H1 (cell line): ENCODE results near the gene ALKAL2. TPM values are rescaled to one million over a fixed set of nuclear protein-coding genes. Genes with fewer than 3 reads are reported as not detected.

Experiments
- ASH2L ChIP-seq: fragments of 200-600, 300-600 bp; sonication (generic); IDR thresholded peaks from one replicate; pipeline ENCODE4 v1.7.1; 2017; ENCODE audit warnings: low read length
- ATF2 ChIP-seq: IDR thresholded peaks from 2 replicates; pipeline ENCODE4 v1.6.1; 2012; ENCODE audit warnings: low read length, inconsistent platforms
- CBX8 ChIP-seq: fragments of 300-800, 300-1000 bp; sonication (generic); IDR thresholded peaks from 2 replicates; pipeline ENCODE4 v1.7.1; 2016; ENCODE audit warnings: low read depth, low read length, borderline replicate concordance
- CTBP2 ChIP-seq: IDR thresholded peaks from 2 replicates; pipeline ENCODE4 v1.7.0; 2011; ENCODE audit warnings: borderline replicate concordance, mild to moderate bottlenecking, moderate library complexity, mixed read lengths, low read length; ENCODE audit not compliant: insufficient read depth, insufficient read length
- CTCF ChIP-seq, 3 experiments: IDR thresholded peaks; 1 replicate in 2 of 3; 2 replicates in 1 of 3; pipeline versions ENCODE4 v1.5.1 to v1.6.1; 2011; ENCODE audit warnings: low read length in 3 of 3, mild to moderate bottlenecking in 3 of 3, inconsistent platforms in 2 of 3, low read depth in 1 of 3, moderate library complexity in 1 of 3; ENCODE audit not compliant: insufficient read depth in 1 of 3; ENCODE audit errors: control extremely low read depth in 1 of 3
- E2F6 ChIP-seq: IDR thresholded peaks from 2 replicates; pipeline ENCODE4 v1.6.1; 2012; ENCODE audit warnings: inconsistent platforms
- EGR1 ChIP-seq: IDR thresholded peaks from 2 replicates; pipeline ENCODE4 v1.6.1; 2011; ENCODE audit warnings: low read depth, low read length, borderline replicate concordance
- HDAC6 ChIP-seq: IDR thresholded peaks from one replicate; pipeline ENCODE4 v1.7.1; 2012; ENCODE audit warnings: low read depth, mild to moderate bottlenecking, inconsistent platforms, low read length, moderate library complexity
- MAX ChIP-seq: IDR thresholded peaks from 2 replicates; pipeline ENCODE4 v1.6.1; 2012; ENCODE audit warnings: inconsistent platforms
- NRF1 ChIP-seq: IDR thresholded peaks from 2 replicates; pipeline ENCODE4 v1.6.1; 2011; ENCODE audit warnings: mild to moderate bottlenecking, low read depth, low read length, improper control_type of control experiment
- PHF8 ChIP-seq: fragments of 200-600 bp; sonication (generic); conservative IDR thresholded peaks from 2 replicates; pipeline ENCODE4 v1.7.1; 2012; ENCODE audit warnings: low read depth, mild to moderate bottlenecking, inconsistent platforms, low read length, moderate library complexity
- POLR2A ChIP-seq, 2 experiments: IDR thresholded peaks; 1 replicate in 1 of 2; 2 replicates in 1 of 2; pipeline ENCODE4 v1.6.1; 2011; ENCODE audit warnings: low read depth in 2 of 2, low read length in 2 of 2, mild to moderate bottlenecking in 2 of 2; ENCODE audit errors: control extremely low read depth in 1 of 2
- POU5F1 ChIP-seq: IDR thresholded peaks from 2 replicates; pipeline ENCODE4 v1.6.1; 2011; ENCODE audit warnings: low read depth, mild to moderate bottlenecking, low read length, moderate library complexity
- RAD21 ChIP-seq, 2 experiments: IDR thresholded peaks in 1 of 2; conservative IDR thresholded peaks in 1 of 2; 2 replicates each; pipeline ENCODE4 v1.6.1; 2011; ENCODE audit warnings: low read depth in 2 of 2, low read length in 2 of 2, improper control_type of control experiment in 1 of 2, inconsistent platforms in 1 of 2, mild to moderate bottlenecking in 1 of 2, moderate library complexity in 1 of 2
- TCF12 ChIP-seq: IDR thresholded peaks from 2 replicates; pipeline ENCODE4 v1.6.1; 2011; ENCODE audit warnings: low read depth, mild to moderate bottlenecking, low read length
- USF2 ChIP-seq: IDR thresholded peaks from 2 replicates; pipeline ENCODE4 v1.6.1; 2011; ENCODE audit warnings: low read length, improper control_type of control experiment
- polyA plus RNA-seq, 7 experiments: library from polyadenylated mRNA; depleted of rRNA in 3 of 7; stranded (reverse) in 5 of 7; unstranded in 2 of 7; fragments of >200 nt in 5 of 7; fragments of 200-250 nt in 2 of 7; gene quantifications; 1 replicate in 5 of 7; 2 replicates in 1 of 7; 4 replicates in 1 of 7; pipeline versions ENCODE4 v1.2.1 to v1.2.3, GENCODE V29; 2011 to 2013; ENCODE audit warnings: missing spikeins in 2 of 7, mixed read lengths in 2 of 7
- total RNA-seq: library from RNA; stranded (reverse); fragmentation: NEBNext Ultra II Directional; extraction: Animal tissue kit (Norgen Biotek cat#: 25700); gene quantifications from 2 replicates; pipeline ENCODE4 v1.2.1, GENCODE V29; 2021

ALKAL2 gene
- total and polyA plus RNA-seq, 2 of the 8 experiments (the other 6 are each of a cell fraction or from before 2014, with no cell fraction given), result 4.6 to 11.5 TPM

- TF ChIP-seq ASH2L (peak; percentile 85), CTBP2 (no peak), E2F6 (peak; percentile 89), NRF1 (peak; percentile 99), HDAC6 (no peak), TCF12 (no peak), CTCF (IDR thresholded peaks at IDR 0.05; ENCODE audit: control extremely low read depth in 1 of 3, insufficient read depth in 1 of 3, low read depth in 1 of 3, low read length in 3 of 3) (no peak), EGR1 (peak; percentile 53; the same call in 1 of the 2 replicates), POU5F1 (no peak), MAX (peak; percentile 84), USF2 (no peak), ATF2 (no peak), POLR2A (IDR thresholded peaks at IDR 0.05; ENCODE audit: control extremely low read depth in 1 of 2, low read depth in 2 of 2, low read length in 2 of 2) (peak; percentile 96), CBX8 (no peak), PHF8 (peak; percentile 98), RAD21 (IDR thresholded peaks at IDR 0.05 in 1 of 2, conservative IDR thresholded peaks at IDR 0.05 in 1 of 2; ENCODE audit: low read depth in 2 of 2, low read length in 2 of 2) (no peak)
Observed at GRCh38 chr2:264493-265468, 23.1 kb downstream of the ALKAL2 start, which contains the start of gene ACP1 (continued).
